ENCODE data around the gene IPO4.

IPO4 gene

DNA sequence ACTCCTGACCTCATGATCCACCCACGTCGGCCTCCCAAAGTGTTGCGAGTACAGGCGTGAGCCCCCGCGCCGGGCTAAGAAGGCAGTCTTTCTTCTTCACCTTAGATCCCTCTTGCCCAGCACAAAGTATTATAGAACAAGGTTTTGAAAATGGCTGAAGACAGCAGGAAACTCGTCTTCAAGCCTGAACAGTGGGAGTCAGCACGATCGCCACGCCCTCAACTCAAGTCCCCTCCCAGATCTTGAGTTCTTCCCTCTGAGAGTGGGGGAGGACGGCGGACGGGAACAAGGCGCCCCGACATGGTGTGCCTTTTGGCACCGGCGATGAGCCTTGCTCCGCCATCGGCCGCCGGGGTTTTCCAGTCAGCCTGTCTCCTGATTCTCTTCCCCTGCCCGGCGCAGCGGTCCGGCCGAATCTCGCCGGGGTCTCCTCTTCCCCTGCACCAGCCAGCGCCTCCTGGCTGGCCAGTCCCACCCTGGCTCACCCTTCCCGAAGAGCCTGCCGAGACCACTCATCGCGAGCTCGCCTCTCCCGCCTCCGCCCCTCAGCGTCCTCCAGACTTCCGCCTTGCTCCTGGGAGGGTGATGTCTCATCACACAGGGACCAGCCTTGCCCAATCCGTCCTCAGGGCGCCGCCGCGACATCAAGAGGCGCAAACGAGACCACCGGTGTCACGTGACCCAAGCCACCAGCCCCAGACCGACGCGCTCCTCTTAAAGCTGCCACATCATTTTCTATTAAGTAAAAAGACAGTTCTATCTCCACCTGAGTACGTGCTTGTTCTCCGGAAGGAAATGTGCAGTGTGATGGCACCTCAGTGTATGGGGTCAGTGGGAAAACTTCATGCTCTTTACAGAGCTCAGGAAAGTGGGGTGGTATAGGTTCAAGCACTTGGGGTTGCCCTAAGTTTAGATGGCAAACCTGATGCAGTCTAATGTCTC lies 24.6 kb upstream of the IPO4 start, which contains the start of gene CHMP4A (continued):
- TF ChIP-seq SALL2 (tag by site-specific recombination; IDR thresholded peaks at IDR 0.05; ENCODE audit: borderline replicate concordance) (no peak), ZNF140 (tag by site-specific recombination; IDR thresholded peaks at IDR 0.05) (no peak)
- TF ChIP-seq, protein P1, sequence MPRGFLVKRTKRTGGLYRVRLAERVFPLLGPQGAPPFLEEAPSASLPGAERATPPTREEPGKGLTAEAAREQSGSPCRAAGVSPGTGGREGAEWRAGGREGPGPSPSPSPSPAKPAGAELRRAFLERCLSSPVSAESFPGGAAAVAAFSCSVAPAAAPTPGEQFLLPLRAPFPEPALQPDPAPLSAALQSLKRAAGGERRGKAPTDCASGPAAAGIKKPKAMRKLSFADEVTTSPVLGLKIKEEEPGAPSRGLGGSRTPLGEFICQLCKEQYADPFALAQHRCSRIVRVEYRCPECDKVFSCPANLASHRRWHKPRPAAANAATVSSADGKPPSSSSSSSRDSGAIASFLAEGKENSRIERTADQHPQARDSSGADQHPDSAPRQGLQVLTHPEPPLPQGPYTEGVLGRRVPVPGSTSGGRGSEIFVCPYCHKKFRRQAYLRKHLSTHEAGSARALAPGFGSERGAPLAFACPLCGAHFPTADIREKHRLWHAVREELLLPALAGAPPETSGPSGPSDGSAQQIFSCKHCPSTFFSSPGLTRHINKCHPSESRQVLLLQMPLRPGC (tag by site-specific recombination; IDR thresholded peaks at IDR 0.05): peak; percentile 26; the same call in 1 of the 2 replicates

DNA sequence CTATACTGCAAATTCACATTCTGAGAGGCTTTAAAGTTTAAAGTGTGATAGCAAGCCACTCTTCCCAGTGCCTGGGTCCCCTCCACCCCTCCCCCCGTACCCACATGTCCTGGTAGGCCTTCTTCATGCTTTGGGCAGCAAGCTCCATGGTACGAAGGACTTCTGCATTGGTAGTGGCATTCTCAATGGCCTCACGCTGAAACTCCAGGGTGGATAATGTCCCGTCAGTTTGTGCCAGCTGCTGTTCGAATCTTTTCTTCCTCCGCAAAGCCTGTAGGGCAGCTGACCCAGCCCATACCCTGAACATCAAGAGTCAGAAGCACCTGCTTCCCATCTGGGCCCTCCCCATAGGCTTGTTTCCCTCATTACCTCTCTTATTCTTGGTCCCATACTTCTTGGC lies 22.7 kb upstream of the IPO4 start:
- no peak overlapping the region for H3K27ac ChIP-seq (ENCODE audit: extremely low read depth, low read depth, low read length)
- no peaks in the 10 kb centered on the region for H3K4me1 ChIP-seq (ENCODE audit: control insufficient read depth, insufficient read depth, low read length)
- H3K36me3 ChIP-seq (ENCODE audit: control insufficient read depth in 2 of 2, insufficient read depth in 1 of 2, low read length in 2 of 2): peaks cover 23 to 64% of the 10 kb centered on the region in 2 experiments
- H3K9me3 ChIP-seq (ENCODE audit: control insufficient read depth, insufficient read depth, low read depth, low read length): no peaks in the 10 kb centered on the region
- H3K4me3 ChIP-seq (ENCODE audit: low read depth, low read length): no peak overlapping the region
- TF ChIP-seq ZBTB21 (tag by site-specific recombination; IDR thresholded peaks at IDR 0.05): no peak
- TF ChIP-seq SETDB1 (IDR thresholded peaks at IDR 0.05; ENCODE audit: insufficient read length, low read length): no peak
- no peak for TF ChIP-seq KLF10 (tag by site-specific recombination; IDR thresholded peaks at IDR 0.05)
- no peak for TF ChIP-seq ZNF114 (tag by site-specific recombination; IDR thresholded peaks at IDR 0.05)
- TF ChIP-seq, protein P2, sequence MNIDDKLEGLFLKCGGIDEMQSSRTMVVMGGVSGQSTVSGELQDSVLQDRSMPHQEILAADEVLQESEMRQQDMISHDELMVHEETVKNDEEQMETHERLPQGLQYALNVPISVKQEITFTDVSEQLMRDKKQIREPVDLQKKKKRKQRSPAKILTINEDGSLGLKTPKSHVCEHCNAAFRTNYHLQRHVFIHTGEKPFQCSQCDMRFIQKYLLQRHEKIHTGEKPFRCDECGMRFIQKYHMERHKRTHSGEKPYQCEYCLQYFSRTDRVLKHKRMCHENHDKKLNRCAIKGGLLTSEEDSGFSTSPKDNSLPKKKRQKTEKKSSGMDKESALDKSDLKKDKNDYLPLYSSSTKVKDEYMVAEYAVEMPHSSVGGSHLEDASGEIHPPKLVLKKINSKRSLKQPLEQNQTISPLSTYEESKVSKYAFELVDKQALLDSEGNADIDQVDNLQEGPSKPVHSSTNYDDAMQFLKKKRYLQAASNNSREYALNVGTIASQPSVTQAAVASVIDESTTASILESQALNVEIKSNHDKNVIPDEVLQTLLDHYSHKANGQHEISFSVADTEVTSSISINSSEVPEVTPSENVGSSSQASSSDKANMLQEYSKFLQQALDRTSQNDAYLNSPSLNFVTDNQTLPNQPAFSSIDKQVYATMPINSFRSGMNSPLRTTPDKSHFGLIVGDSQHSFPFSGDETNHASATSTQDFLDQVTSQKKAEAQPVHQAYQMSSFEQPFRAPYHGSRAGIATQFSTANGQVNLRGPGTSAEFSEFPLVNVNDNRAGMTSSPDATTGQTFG (tag by site-specific recombination; IDR thresholded peaks at IDR 0.05; ENCODE audit: borderline replicate concordance): no peak
- no peak for TF ChIP-seq ZNF501 (tag by site-specific recombination; IDR thresholded peaks at IDR 0.05)
- TF ChIP-seq, protein P3, sequence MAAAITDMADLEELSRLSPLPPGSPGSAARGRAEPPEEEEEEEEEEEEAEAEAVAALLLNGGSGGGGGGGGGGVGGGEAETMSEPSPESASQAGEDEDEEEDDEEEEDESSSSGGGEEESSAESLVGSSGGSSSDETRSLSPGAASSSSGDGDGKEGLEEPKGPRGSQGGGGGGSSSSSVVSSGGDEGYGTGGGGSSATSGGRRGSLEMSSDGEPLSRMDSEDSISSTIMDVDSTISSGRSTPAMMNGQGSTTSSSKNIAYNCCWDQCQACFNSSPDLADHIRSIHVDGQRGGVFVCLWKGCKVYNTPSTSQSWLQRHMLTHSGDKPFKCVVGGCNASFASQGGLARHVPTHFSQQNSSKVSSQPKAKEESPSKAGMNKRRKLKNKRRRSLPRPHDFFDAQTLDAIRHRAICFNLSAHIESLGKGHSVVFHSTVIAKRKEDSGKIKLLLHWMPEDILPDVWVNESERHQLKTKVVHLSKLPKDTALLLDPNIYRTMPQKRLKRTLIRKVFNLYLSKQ (tag by site-specific recombination; IDR thresholded peaks at IDR 0.05; ENCODE audit: borderline replicate concordance): no peak
- TF ChIP-seq ZNF140 (tag by site-specific recombination; IDR thresholded peaks at IDR 0.05): no peak
- TF ChIP-seq ZNF792 (tag by site-specific recombination; IDR thresholded peaks at IDR 0.05): no peak
- TF ChIP-seq ZNF157 (tag by site-specific recombination; IDR thresholded peaks at IDR 0.05): no peak
- no peak for TF ChIP-seq ZNF423 (tag by site-specific recombination; IDR thresholded peaks at IDR 0.05)
- TF ChIP-seq ZNF629 (tag by site-specific recombination; IDR thresholded peaks at IDR 0.05): no peak
- no peak for TF ChIP-seq ZNF37A (tag by site-specific recombination; IDR thresholded peaks at IDR 0.05)
- TF ChIP-seq ZNF404 (tag by site-specific recombination; IDR thresholded peaks at IDR 0.05): no peak
- ChIA-PET CTCF (no interaction called here), POLR2A (no interaction called here)

DNA sequence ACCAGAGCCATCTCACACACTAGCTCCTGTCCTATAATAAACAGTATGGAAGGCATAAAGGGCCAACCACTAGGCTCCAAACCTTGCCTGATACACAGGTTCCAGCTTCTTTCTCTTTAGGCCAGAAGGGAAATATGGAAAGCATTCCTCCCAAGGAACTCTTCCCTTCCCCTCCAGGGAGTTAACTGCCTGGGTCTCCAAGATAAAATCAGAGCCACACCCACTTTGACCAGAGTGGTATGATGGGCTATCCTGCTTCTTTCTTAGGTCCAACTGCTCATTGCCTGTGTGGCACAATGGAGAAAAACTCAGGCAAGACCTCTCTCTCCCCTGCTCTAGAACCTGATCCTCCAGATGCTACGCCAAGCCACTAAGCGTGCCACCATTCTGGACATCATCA lies 19.0 kb upstream of the IPO4 start:
- CTCF ChIA-PET: no interaction called here
- no peaks in the 10 kb centered on the region for H3K9me3 ChIP-seq (ENCODE audit: control insufficient read depth, insufficient read depth, low read depth, low read length)
- TF ChIP-seq ZNF626 (tag by site-specific recombination; IDR thresholded peaks at IDR 0.05): no peak
- peaks cover 23 to 76% of the 10 kb centered on the region in 2 experiments for H3K36me3 ChIP-seq (ENCODE audit: control insufficient read depth in 2 of 2, insufficient read depth in 1 of 2, low read length in 2 of 2)
- POLR2A ChIA-PET: interaction anchor here (1.5 to 1.6 kb wide), 2 partner anchors 12 to 93 kb away, joined by 3 to 5 read pairs; partner anchors contain the start of genes DCAF11, NRL and TM9SF1
- no peak overlapping the region for H3K4me3 ChIP-seq (ENCODE audit: low read depth, low read length)
- no peak overlapping the region; the same call in 1 of the 2 replicates for H3K27ac ChIP-seq (ENCODE audit: extremely low read depth, low read depth, low read length)
- no peaks in the 10 kb centered on the region for H3K4me1 ChIP-seq (ENCODE audit: control insufficient read depth, insufficient read depth, low read length)
